BJ (cell line): Measurements from ENCODE around the gene C15orf39. TPM values are rescaled to one million over a fixed set of nuclear protein-coding genes. Genes with fewer than 3 reads are reported as not detected.

Experiments used
- CTCF ChIA-PET: fragments of 350-600 bp; formaldehyde crosslinking; extraction: SDS; loops from one replicate; lab custom pipeline; 2021; ENCODE audit warnings: antibody characterized with exemption, inconsistent platforms; lab: Yijun Ruan, JAX
- POLR2A ChIA-PET: fragments of 300-600 bp; sonication (Branson Sonifier 250); formaldehyde crosslinking; extraction: SDS; loops from one replicate; lab custom pipeline; 2021; ENCODE audit warnings: antibody characterized with exemption; lab: Charles Lee
- DNase-seq: peaks from one replicate; pipeline ENCODE4 v3.0.0-alpha.2; 2011; ENCODE audit warnings: low read depth
- H3K27me3 ChIP-seq: 2 replicates; pipeline ENCODE4 v1.6.0; 2011; ENCODE audit warnings: low read length; ENCODE audit not compliant: control insufficient read depth, insufficient read depth
- H3K36me3 ChIP-seq: 2 replicates; pipeline ENCODE4 v1.5.1; 2011; ENCODE audit warnings: low read length; ENCODE audit not compliant: control insufficient read depth, insufficient read depth
- H3K4me3 ChIP-seq: 2 replicates; pipeline ENCODE4 v1.5.1; 2011; ENCODE audit warnings: low read depth, mild to moderate bottlenecking, control low read depth, low read length
- polyA plus RNA-seq: library from polyadenylated mRNA; depleted of rRNA; stranded (reverse); fragments of >200 nt; gene quantifications from 2 replicates; pipeline ENCODE4 v1.2.3, GENCODE V29; 2011
- TF ChIP-seq, protein P1 (sequence below): IDR thresholded peaks from 2 replicates; pipeline ENCODE4 v1.5.1; 2011; ENCODE audit warnings: low read depth, mild to moderate bottlenecking, control low read depth, inconsistent platforms, low read length, moderate library complexity; ENCODE audit not compliant: insufficient read depth

Gene C15orf39
- polyA plus RNA-seq, 1 experiment, result 4.5 TPM

DNA sequence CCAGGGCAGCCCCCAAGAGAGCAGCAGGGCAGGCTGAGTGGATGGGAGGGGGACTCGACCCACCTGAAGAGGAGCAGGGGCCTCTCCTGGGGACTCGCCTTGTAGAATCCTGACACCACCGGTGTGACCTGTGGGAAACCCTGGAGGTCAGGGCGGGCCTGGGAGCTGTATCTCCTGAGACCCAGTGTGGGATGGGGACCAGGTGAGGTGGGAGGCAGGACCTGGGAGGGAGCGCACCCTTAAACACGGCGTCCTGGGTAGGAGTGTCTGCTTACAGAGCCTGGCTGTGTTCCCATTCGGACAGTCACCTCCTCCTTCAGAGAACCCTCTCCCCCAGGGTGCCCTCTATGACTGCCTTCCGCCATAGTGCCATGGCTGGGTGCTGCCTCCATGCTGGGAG lies 27.1 kb downstream of the C15orf39 start:
- POLR2A ChIA-PET, result no interaction called here
- TF ChIP-seq, protein P1, sequence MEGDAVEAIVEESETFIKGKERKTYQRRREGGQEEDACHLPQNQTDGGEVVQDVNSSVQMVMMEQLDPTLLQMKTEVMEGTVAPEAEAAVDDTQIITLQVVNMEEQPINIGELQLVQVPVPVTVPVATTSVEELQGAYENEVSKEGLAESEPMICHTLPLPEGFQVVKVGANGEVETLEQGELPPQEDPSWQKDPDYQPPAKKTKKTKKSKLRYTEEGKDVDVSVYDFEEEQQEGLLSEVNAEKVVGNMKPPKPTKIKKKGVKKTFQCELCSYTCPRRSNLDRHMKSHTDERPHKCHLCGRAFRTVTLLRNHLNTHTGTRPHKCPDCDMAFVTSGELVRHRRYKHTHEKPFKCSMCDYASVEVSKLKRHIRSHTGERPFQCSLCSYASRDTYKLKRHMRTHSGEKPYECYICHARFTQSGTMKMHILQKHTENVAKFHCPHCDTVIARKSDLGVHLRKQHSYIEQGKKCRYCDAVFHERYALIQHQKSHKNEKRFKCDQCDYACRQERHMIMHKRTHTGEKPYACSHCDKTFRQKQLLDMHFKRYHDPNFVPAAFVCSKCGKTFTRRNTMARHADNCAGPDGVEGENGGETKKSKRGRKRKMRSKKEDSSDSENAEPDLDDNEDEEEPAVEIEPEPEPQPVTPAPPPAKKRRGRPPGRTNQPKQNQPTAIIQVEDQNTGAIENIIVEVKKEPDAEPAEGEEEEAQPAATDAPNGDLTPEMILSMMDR, result no peak
- H3K36me3 ChIP-seq, result no peaks in the 10 kb centered on the region
- peaks cover 13% of the 10 kb centered on the region for H3K27me3 ChIP-seq
- no peak overlapping the region for H3K4me3 ChIP-seq
- CTCF ChIA-PET, result no interaction called here
- no peak for DNase-seq

DNA sequence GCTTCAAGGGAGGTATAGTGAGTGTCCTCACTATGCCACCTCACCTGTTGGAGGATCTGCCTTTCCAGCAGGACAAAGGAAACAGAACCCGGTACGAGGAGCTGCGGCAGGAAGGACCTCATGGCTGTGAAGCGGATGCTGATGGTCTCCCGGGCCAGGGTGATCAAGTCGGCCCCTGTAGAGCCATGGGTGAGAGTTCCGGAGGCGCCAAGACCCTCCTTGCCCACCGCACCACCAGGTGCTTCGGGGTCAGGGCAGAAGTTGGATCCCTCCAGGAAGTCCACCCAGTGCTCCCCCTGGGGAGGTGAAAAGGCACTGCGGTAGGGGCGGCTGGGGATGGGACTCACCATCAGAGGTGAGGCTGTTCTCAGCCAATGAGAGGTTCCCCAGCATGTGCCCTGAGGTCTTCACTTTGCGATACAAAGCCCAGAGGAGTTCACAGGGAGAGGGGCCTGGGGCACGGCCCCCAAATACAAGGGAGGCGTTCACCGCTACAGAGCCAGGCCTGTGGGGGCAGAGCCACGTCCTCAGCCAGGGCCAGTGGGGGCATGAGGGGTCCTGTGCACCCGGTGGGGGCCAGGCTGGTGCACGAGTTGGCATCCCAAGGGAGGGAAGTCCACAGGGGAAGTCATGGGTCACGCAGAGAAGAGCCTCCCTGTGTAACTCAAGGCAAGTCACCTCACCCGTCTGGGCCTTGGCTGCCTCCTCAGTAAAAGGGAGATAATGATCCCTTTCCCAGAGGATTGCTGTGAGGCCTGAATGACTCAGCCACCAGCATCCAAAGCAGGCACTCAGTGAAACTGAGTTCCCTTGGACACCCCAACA lies 27.7 kb downstream of the C15orf39 start:
- Histone ChIP-seq H3K4me3 (no peak overlapping the region), H3K27me3 (peaks cover 15% of the 10 kb centered on the region), H3K36me3 (no peaks in the 10 kb centered on the region)
- CTCF ChIA-PET, result no interaction called here
- POLR2A ChIA-PET, result no interaction called here
- no peak for DNase-seq
- TF ChIP-seq, protein P1, result no peak

DNA sequence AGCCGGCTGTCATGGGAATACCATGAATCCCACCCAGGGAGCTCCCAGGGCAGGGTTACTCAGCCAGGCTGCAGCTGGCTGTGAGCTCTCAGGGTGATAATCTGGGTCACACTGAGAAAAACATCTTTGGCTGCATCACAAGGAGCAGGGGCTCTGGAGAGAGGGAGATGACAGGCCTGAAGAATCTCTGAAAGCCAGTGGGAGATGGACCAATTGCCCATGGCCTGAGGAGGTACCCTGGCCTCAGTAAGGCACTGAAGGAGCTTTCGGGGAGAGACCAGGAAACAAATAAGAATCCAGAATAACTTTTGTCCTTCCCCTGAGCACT lies 28.3 kb downstream of the C15orf39 start:
- Histone ChIP-seq H3K36me3 (no peaks in the 10 kb centered on the region), H3K4me3 (no peak overlapping the region), H3K27me3 (peaks cover 14% of the 10 kb centered on the region)
- TF ChIP-seq, protein P1, result no peak
- ChIA-PET POLR2A (no interaction called here), CTCF (interaction anchor here (1.3 kb wide), 1 partner anchor 14 kb away, joined by 3 read pairs; no protein-coding TSS in a partner anchor)
- no peak for DNase-seq

DNA sequence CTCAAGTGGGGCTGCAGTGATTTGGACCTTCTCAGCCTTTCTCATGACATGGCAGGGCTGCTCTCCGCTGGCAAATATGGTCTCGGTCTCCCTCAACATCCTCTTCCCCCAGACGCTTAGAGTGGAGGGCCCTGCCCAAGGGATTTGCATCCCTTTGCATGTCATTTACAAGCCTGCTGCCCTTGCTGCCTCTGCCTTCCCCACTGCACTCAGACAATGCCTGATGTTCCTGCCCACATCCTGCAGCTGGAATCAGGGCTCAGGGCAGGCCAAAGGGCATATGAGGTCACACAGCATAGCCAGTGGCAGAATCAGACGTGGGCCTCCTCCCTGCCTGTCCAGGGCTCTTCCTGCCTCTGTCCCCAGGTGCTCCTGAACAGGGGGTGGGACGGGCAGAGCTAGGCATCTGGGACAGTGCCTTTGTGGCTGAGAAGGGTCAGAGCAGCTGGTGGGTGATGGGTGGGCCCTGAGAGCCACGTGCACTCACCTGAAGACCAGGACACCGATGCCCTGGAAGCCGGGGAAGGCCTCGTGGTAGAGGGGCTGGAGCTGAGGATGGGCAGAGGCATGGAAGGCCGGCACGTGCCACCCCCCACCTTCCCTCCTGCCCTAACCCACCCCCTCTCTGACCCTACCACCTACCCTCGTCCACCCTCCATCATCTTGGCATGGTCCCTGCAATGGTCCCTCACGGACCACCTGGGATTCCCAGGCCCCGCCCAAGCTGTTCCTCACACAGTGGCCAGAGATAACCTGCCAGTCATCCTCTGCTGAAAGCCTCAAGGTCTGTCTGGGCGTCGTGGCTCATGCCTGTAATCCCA lies 29.1 kb downstream of the C15orf39 start:
- Histone ChIP-seq H3K36me3 (no peaks in the 10 kb centered on the region), H3K27me3 (peaks cover 14% of the 10 kb centered on the region), H3K4me3 (no peak overlapping the region)
- POLR2A ChIA-PET, result no interaction called here
- CTCF ChIA-PET, result interaction anchor here (1.3 kb wide), 1 partner anchor 15 kb away, joined by 3 read pairs; no protein-coding TSS in a partner anchor
- DNase-seq, result no peak
- TF ChIP-seq, protein P1, result no peak

DNA sequence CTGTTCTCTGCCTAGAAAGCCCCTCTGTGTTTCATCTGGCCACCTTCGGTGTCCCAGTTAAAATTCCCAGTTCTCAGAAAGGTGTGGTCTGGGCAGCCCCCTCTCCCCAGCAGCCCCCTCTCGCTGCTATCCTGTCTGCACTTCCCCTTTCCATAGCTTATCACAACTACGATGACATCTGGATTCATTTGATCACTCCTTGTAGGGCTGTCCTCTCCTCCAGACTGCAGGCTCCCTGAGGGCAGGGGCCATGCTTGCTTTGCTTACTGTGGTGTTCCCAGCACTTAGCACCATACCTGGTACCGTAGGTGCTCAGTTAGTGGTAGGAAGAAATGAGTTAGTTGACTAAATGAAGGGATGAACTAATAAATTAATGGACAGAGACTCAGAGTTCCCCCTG lies 30.2 kb downstream of the C15orf39 start:
- CTCF ChIA-PET, result no interaction called here
- no peaks in the 10 kb centered on the region for H3K36me3 ChIP-seq
- H3K27me3 ChIP-seq, result peaks cover 15% of the 10 kb centered on the region
- no peak for DNase-seq
- POLR2A ChIA-PET, result no interaction called here
- TF ChIP-seq, protein P1, result no peak
- H3K4me3 ChIP-seq, result no peak overlapping the region
